Type B pancreatic cell (in vitro differentiated cells): ENCODE measurements around the gene EEIG2. TPM values are rescaled to one million over a fixed set of nuclear protein-coding genes. Genes with fewer than 3 reads are reported as not detected.

ENCODE experiments used
- DNase-seq: peaks from one replicate; pipeline ENCODE4 v3.0.0; 2021; ENCODE audit warnings: mixed read lengths; ENCODE audit not compliant: unreplicated experiment; ENCODE audit errors: extremely low spot score
- H3K27ac Mint-ChIP-seq: 2 replicates; pipeline ENCODE4 v1.8.0; 2021; ENCODE audit warnings: mild to moderate bottlenecking, mixed read lengths
- H3K27me3 Mint-ChIP-seq: 2 replicates; pipeline ENCODE4 v1.8.0; 2021; ENCODE audit warnings: mixed read lengths
- H3K36me3 Mint-ChIP-seq: 2 replicates; pipeline ENCODE4 v1.8.0; 2021; ENCODE audit warnings: mixed read lengths
- H3K4me1 Mint-ChIP-seq: one replicate; pipeline ENCODE4 v1.8.0; 2021; ENCODE audit warnings: mixed read lengths; ENCODE audit not compliant: unreplicated experiment
- H3K4me3 Mint-ChIP-seq: 2 replicates; pipeline ENCODE4 v1.8.0; 2021; ENCODE audit warnings: mild to moderate bottlenecking, mixed read lengths
- H3K9me3 Mint-ChIP-seq: 2 replicates; pipeline ENCODE4 v1.8.0; 2021; ENCODE audit warnings: mixed read lengths
- CTCF ChIP-seq: fragments of 200-600 bp; sonication (generic); conservative IDR thresholded peaks from 2 replicates; pipeline ENCODE4 v1.5.0; 2021; ENCODE audit warnings: antibody characterized with exemption, mild to moderate bottlenecking
- total RNA-seq: library from RNA; stranded (reverse); gene quantifications from 2 replicates; pipeline ENCODE4 v1.2.1, GENCODE V29; 2021; ENCODE audit warnings: low replicate concordance

EEIG2 gene
- total RNA-seq, 1 donor from 2014 or later = 11.2 TPM

DNA sequence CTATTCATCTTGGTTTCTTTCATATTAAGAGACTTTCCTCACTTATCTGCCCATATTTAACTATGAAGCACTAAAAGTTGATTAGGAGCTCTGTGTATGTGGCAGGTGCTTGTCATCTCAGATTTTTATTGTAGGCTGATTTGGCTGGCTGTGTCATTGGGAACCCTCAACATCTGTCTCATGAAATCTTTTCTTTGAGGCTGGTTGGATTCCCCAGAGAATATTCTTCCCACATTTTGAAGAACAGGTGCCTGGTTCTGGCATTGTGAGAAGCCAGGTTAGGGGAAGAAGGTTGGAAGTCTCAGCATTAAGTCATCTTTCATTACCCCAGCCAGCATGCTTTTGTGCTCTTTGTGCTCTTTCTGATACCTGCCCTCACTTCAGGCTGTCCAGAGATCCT is 37.1 kb downstream of the EEIG2 start:
- no peak for TF ChIP-seq CTCF
- H3K36me3 Mint-ChIP-seq = no peaks in the 10 kb centered on the region

DNA sequence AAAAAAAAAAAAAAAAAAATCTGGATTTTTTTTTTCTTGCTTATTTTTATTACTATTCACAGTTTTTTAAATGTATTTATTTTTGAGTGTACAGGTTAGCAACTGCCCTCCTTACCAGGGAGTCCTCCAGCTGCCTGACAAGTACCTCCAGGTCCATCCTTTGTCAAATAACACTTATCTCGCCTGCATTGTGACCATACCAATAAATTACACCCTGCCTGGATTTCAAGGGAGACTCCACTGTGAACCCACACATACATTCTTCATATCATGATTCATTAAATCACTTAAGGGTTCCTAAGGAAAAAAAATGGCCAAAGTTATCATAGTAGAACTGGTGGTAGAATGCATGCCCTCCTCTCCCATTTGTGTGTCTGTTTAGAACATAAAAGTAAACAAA is 38.4 kb downstream of the EEIG2 start:
- H3K27me3 Mint-ChIP-seq = no peaks in the 10 kb centered on the region
- peaks cover 8% of the 10 kb centered on the region for H3K4me1 Mint-ChIP-seq
- DNase-seq = no peak
- no peak overlapping the region for H3K27ac Mint-ChIP-seq
- H3K4me3 Mint-ChIP-seq = no peak overlapping the region
- TF ChIP-seq CTCF = no peak
- H3K36me3 Mint-ChIP-seq = no peaks in the 10 kb centered on the region
- no peaks in the 10 kb centered on the region for H3K9me3 Mint-ChIP-seq

More for the DNA sequence above, 37.1 kb downstream of the EEIG2 start:
- Mint-ChIP-seq H3K27ac (no peak overlapping the region), H3K4me3 (no peak overlapping the region), H3K27me3 (no peaks in the 10 kb centered on the region), H3K4me1 (peaks cover 8% of the 10 kb centered on the region), H3K9me3 (no peaks in the 10 kb centered on the region)
- no peak for DNase-seq

DNA sequence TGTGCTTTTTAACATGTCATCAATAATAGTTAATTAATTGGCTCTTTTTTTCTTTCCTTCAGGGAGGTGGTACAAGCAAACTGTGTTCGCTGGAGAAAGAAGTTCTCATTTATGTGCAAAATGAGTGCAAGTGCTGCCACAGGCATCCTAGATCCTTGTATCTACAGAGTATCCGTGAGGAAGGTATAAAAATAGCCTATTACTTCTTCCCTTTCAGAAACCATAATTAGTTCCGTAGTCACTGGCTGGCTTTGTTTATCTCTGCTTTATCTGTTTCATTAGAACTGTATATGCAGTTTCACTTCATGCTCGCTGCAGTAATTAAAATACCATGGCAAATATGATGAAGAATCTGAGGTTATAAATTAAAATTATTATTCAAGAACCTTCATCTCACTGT is 40.6 kb downstream of the EEIG2 start:
- Mint-ChIP-seq H3K36me3 (no peaks in the 10 kb centered on the region), H3K4me1 (peaks cover 8% of the 10 kb centered on the region), H3K27me3 (no peaks in the 10 kb centered on the region), H3K9me3 (no peaks in the 10 kb centered on the region), H3K4me3 (no peak overlapping the region), H3K27ac (no peak overlapping the region)
- DNase-seq = no peak
- TF ChIP-seq CTCF = no peak

GRCh38 chr1:108601708-108602410 is 42.0 kb downstream of the EEIG2 start:
- Mint-ChIP-seq H3K27ac (no peak overlapping the region), H3K27me3 (no peaks in the 10 kb centered on the region), H3K4me1 (peaks cover 4% of the 10 kb centered on the region), H3K9me3 (no peaks in the 10 kb centered on the region), H3K4me3 (no peak overlapping the region), H3K36me3 (no peaks in the 10 kb centered on the region)
- no peak for TF ChIP-seq CTCF
- no peak for DNase-seq

- TF ChIP-seq CTCF = no peak
- H3K36me3 Mint-ChIP-seq = peaks cover 3% of the 10 kb centered on the region
- DNase-seq = no peak
These were observed 45.7 kb downstream of the EEIG2 start for GRCh38 chr1:108605633-108606032.

GRCh38 chr1:108606478-108606877 is 46.6 kb downstream of the EEIG2 start:
- Mint-ChIP-seq H3K4me1 (peaks cover 14% of the 10 kb centered on the region), H3K27ac (no peak overlapping the region), H3K4me3 (no peak overlapping the region), H3K36me3 (peaks cover 3% of the 10 kb centered on the region), H3K27me3 (no peaks in the 10 kb centered on the region), H3K9me3 (no peaks in the 10 kb centered on the region)
- no peak for DNase-seq
- no peak for TF ChIP-seq CTCF

More at GRCh38 chr1:108605633-108606032, 45.7 kb downstream of the EEIG2 start:
- Mint-ChIP-seq H3K27ac (no peak overlapping the region), H3K27me3 (no peaks in the 10 kb centered on the region), H3K9me3 (no peaks in the 10 kb centered on the region), H3K4me1 (peaks cover 14% of the 10 kb centered on the region), H3K4me3 (no peak overlapping the region)
